HEK293 (cell line): Measurements from ENCODE around the gene KY.

ENCODE experiments used
- CTCF ChIA-PET: fragments of 350-600 bp; formaldehyde crosslinking; extraction: SDS; loops from one replicate; lab custom pipeline; 2021; ENCODE audit warnings: antibody characterized with exemption; lab: Yijun Ruan, JAX
- POLR2A ChIA-PET: fragments of 300-600 bp; formaldehyde crosslinking; extraction: SDS; loops from one replicate; lab custom pipeline; 2020; ENCODE audit warnings: antibody characterized with exemption, inconsistent platforms; lab: Yijun Ruan, JAX
- H3K27ac ChIP-seq: fragments of 200-500 bp; sonication (Bioruptor generic); 2 replicates; pipeline ENCODE4 v1.5.1; 2014; ENCODE audit warnings: low read depth, low read length, control low read depth, inconsistent platforms; ENCODE audit errors: extremely low read depth
- H3K36me3 ChIP-seq, 2 experiments: fragments of 200-500 bp in 1 of 2; sonication (Bioruptor generic) in 1 of 2; 1 replicate in 1 of 2; 2 replicates in 1 of 2; pipeline ENCODE4 v1.5.1; 2014 to 2017; ENCODE audit warnings: inconsistent platforms in 2 of 2, low read length in 2 of 2; ENCODE audit not compliant: control insufficient read depth in 2 of 2, insufficient read depth in 1 of 2
- H3K4me1 ChIP-seq: fragments of 200-500 bp; sonication (Bioruptor generic); 2 replicates; pipeline ENCODE4 v1.5.1; 2014; ENCODE audit warnings: mild to moderate bottlenecking, low read length, inconsistent platforms; ENCODE audit not compliant: control insufficient read depth, insufficient read depth
- H3K4me3 ChIP-seq: 2 replicates; pipeline ENCODE4 v1.5.1; 2011; ENCODE audit warnings: low read depth, mild to moderate bottlenecking, control low read depth, low read length, moderate library complexity
- H3K9me3 ChIP-seq: fragments of 200-500 bp; sonication (Bioruptor generic); 2 replicates; pipeline ENCODE4 v1.5.1; 2014; ENCODE audit warnings: low read depth, low read length, inconsistent platforms; ENCODE audit not compliant: control insufficient read depth, insufficient read depth
- GFI1B ChIP-seq: fragments of 450-650 bp; formaldehyde crosslinking; IDR thresholded peaks from 2 replicates; pipeline ENCODE4 v1.5.1; 2016; ENCODE audit warnings: missing biosample characterization, missing genetic modification characterization
- PRDM1 ChIP-seq: fragments of 450-650 bp; formaldehyde crosslinking; IDR thresholded peaks from 2 replicates; pipeline ENCODE4; 2016; ENCODE audit warnings: missing biosample characterization, missing genetic modification characterization
- SALL2 ChIP-seq: fragments of 450-650 bp; formaldehyde crosslinking; IDR thresholded peaks from 2 replicates; pipeline ENCODE4 v1.5.0; 2017; ENCODE audit warnings: missing biosample characterization, mild to moderate bottlenecking, missing genetic modification characterization, borderline replicate concordance
- ZBTB7A ChIP-seq: fragments of 450-650 bp; formaldehyde crosslinking; IDR thresholded peaks from 2 replicates; pipeline ENCODE4 v1.5.1; 2016; ENCODE audit warnings: low read depth, missing biosample characterization, missing genetic modification characterization
- ZFP41 ChIP-seq: fragments of 450-650 bp; formaldehyde crosslinking; IDR thresholded peaks from 2 replicates; pipeline ENCODE4 v1.5.1; 2016; ENCODE audit warnings: missing biosample characterization, missing genetic modification characterization, borderline replicate concordance
- ZNF175 ChIP-seq: fragments of 450-650 bp; formaldehyde crosslinking; IDR thresholded peaks from 2 replicates; pipeline ENCODE4 v1.5.1; 2016; ENCODE audit warnings: missing biosample characterization, missing genetic modification characterization
- ZNF302 ChIP-seq: fragments of 450-650 bp; formaldehyde crosslinking; IDR thresholded peaks from 2 replicates; pipeline ENCODE4 v1.5.1; 2016; ENCODE audit warnings: missing biosample characterization, missing genetic modification characterization, low read depth
- ZNF324 ChIP-seq: fragments of 450-650 bp; formaldehyde crosslinking; IDR thresholded peaks from 2 replicates; pipeline ENCODE4 v1.5.1; 2016; ENCODE audit warnings: missing biosample characterization, missing genetic modification characterization
- ZNF37A ChIP-seq: fragments of 450-650 bp; IDR thresholded peaks from 2 replicates; pipeline ENCODE4 v1.5.1; 2018; ENCODE audit warnings: missing biosample characterization, missing genetic modification characterization
- ZNF501 ChIP-seq: fragments of 450-650 bp; formaldehyde crosslinking; IDR thresholded peaks from 2 replicates; pipeline ENCODE4 v1.5.1; 2016; ENCODE audit warnings: missing biosample characterization, missing genetic modification characterization
- ZNF529 ChIP-seq: fragments of 450-650 bp; formaldehyde crosslinking; IDR thresholded peaks from 2 replicates; pipeline ENCODE4 v1.5.1; 2017; ENCODE audit warnings: missing genetic modification characterization, missing biosample characterization; ENCODE audit not compliant: insufficient replicate concordance
- ZNF555 ChIP-seq: fragments of 450-650 bp; formaldehyde crosslinking; conservative IDR thresholded peaks from 2 replicates; pipeline ENCODE4 v1.5.1; 2017; ENCODE audit warnings: missing biosample characterization, mild to moderate bottlenecking, missing genetic modification characterization, inconsistent platforms
- ZNF561 ChIP-seq: fragments of 450-650 bp; IDR thresholded peaks from 2 replicates; pipeline ENCODE4 v1.5.1; 2018; ENCODE audit warnings: missing biosample characterization, missing genetic modification characterization, borderline replicate concordance
- ZNF629 ChIP-seq: fragments of 450-650 bp; formaldehyde crosslinking; IDR thresholded peaks from 2 replicates; pipeline ENCODE4 v1.5.1; 2017; ENCODE audit warnings: missing biosample characterization, missing genetic modification characterization
- TF ChIP-seq, protein P1 (sequence below): fragments of 450-650 bp; formaldehyde crosslinking; IDR thresholded peaks from 2 replicates; pipeline ENCODE4 v1.5.1; 2017; ENCODE audit warnings: missing biosample characterization, missing genetic modification characterization
- TF ChIP-seq, protein P2 (sequence below): fragments of 450-650 bp; formaldehyde crosslinking; IDR thresholded peaks from 2 replicates; pipeline ENCODE4 v1.5.1; 2017; ENCODE audit warnings: missing biosample characterization, missing genetic modification characterization
- TF ChIP-seq, protein P3 (sequence below): fragments of 450-650 bp; formaldehyde crosslinking; conservative IDR thresholded peaks from 2 replicates; pipeline ENCODE4 v1.5.1; 2016; ENCODE audit warnings: low read depth, missing biosample characterization, missing genetic modification characterization
- TF ChIP-seq, protein P4 (sequence below): fragments of 450-650 bp; formaldehyde crosslinking; IDR thresholded peaks from 2 replicates; pipeline ENCODE4 v1.5.1; 2016; ENCODE audit warnings: missing biosample characterization, missing genetic modification characterization

Gene KY

DNA sequence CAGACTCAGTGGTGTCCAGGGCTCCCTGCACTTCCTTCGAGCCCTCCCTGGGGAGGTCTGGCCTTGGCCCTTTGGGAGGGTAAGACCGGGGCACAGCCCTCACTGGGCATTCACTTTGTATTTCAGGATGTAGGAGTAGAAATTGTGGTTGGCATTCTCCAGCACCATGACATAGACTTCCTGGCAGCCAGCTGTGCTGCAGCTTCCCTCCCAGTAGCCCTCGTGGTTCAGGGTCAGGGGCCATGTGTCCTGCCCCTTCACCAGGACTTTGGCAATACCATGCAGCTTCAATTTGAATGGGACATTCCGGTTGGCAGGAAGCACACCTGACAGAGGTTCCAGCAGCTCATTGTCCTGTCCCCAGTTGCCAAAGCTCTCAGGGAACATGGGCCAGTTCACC, 47.3 kb downstream of the KY start:
- TF ChIP-seq ZNF629 = no peak
- TF ChIP-seq ZNF37A (tag by site-specific recombination) = no peak
- no peak for TF ChIP-seq ZFP41 (tag by site-specific recombination)
- no peak for TF ChIP-seq ZNF324
- TF ChIP-seq ZNF302 = no peak
- TF ChIP-seq, protein P1, sequence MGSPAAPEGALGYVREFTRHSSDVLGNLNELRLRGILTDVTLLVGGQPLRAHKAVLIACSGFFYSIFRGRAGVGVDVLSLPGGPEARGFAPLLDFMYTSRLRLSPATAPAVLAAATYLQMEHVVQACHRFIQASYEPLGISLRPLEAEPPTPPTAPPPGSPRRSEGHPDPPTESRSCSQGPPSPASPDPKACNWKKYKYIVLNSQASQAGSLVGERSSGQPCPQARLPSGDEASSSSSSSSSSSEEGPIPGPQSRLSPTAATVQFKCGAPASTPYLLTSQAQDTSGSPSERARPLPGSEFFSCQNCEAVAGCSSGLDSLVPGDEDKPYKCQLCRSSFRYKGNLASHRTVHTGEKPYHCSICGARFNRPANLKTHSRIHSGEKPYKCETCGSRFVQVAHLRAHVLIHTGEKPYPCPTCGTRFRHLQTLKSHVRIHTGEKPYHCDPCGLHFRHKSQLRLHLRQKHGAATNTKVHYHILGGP = no peak
- TF ChIP-seq ZNF501 (tag by site-specific recombination) = no peak
- no peak for TF ChIP-seq ZNF175 (tag by site-specific recombination)
- no peak for TF ChIP-seq PRDM1 (tag by site-specific recombination)
- TF ChIP-seq SALL2 = no peak
- no peak for TF ChIP-seq ZNF555 (tag by site-specific recombination)
- TF ChIP-seq, protein P2, sequence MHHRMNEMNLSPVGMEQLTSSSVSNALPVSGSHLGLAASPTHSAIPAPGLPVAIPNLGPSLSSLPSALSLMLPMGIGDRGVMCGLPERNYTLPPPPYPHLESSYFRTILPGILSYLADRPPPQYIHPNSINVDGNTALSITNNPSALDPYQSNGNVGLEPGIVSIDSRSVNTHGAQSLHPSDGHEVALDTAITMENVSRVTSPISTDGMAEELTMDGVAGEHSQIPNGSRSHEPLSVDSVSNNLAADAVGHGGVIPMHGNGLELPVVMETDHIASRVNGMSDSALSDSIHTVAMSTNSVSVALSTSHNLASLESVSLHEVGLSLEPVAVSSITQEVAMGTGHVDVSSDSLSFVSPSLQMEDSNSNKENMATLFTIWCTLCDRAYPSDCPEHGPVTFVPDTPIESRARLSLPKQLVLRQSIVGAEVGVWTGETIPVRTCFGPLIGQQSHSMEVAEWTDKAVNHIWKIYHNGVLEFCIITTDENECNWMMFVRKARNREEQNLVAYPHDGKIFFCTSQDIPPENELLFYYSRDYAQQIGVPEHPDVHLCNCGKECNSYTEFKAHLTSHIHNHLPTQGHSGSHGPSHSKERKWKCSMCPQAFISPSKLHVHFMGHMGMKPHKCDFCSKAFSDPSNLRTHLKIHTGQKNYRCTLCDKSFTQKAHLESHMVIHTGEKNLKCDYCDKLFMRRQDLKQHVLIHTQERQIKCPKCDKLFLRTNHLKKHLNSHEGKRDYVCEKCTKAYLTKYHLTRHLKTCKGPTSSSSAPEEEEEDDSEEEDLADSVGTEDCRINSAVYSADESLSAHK (tag by site-specific recombination) = no peak
- TF ChIP-seq, protein P3, sequence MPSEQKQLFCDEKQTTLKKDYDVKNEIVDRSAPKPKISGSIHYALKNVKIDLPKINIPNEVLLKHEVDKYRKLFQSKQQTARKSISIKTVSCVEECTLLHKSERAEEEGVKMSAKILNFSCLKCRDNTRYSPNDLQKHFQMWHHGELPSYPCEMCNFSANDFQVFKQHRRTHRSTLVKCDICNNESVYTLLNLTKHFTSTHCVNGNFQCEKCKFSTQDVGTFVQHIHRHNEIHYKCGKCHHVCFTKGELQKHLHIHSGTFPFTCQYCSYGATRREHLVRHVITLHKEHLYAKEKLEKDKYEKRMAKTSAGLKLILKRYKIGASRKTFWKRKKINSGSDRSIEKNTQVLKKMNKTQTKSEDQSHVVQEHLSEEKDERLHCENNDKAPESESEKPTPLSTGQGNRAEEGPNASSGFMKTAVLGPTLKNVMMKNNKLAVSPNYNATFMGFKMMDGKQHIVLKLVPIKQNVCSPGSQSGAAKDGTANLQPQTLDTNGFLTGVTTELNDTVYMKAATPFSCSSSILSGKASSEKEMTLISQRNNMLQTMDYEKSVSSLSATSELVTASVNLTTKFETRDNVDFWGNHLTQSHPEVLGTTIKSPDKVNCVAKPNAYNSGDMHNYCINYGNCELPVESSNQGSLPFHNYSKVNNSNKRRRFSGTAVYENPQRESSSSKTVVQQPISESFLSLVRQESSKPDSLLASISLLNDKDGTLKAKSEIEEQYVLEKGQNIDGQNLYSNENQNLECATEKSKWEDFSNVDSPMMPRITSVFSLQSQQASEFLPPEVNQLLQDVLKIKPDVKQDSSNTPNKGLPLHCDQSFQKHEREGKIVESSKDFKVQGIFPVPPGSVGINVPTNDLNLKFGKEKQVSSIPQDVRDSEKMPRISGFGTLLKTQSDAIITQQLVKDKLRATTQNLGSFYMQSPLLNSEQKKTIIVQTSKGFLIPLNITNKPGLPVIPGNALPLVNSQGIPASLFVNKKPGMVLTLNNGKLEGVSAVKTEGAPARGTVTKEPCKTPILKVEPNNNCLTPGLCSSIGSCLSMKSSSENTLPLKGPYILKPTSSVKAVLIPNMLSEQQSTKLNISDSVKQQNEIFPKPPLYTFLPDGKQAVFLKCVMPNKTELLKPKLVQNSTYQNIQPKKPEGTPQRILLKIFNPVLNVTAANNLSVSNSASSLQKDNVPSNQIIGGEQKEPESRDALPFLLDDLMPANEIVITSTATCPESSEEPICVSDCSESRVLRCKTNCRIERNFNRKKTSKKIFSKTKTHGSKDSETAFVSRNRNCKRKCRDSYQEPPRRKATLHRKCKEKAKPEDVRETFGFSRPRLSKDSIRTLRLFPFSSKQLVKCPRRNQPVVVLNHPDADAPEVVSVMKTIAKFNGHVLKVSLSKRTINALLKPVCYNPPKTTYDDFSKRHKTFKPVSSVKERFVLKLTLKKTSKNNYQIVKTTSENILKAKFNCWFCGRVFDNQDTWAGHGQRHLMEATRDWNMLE (tag by site-specific recombination) = no peak
- no peak for TF ChIP-seq GFI1B (tag by site-specific recombination)
- TF ChIP-seq, protein P4, sequence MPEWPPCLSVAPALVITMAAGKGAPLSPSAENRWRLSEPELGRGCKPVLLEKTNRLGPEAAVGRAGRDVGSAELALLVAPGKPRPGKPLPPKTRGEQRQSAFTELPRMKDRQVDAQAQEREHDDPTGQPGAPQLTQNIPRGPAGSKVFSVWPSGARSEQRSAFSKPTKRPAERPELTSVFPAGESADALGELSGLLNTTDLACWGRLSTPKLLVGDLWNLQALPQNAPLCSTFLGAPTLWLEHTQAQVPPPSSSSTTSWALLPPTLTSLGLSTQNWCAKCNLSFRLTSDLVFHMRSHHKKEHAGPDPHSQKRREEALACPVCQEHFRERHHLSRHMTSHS (tag by site-specific recombination) = no peak
- TF ChIP-seq ZBTB7A = no peak
- no peak for TF ChIP-seq ZNF529 (tag by site-specific recombination)
- TF ChIP-seq ZNF561 (tag by site-specific recombination) = no peak
- H3K4me3 ChIP-seq = no peak overlapping the region
- H3K4me1 ChIP-seq = no peaks in the 10 kb centered on the region
- no peak overlapping the region for H3K27ac ChIP-seq
- H3K9me3 ChIP-seq = no peaks in the 10 kb centered on the region
- CTCF ChIA-PET = interaction anchor here (1.0 to 3.7 kb wide), 3 partner anchors 47 to 900 kb away, joined by 3 to 17 read pairs (median 4); partner anchors contain the start of gene KY
- POLR2A ChIA-PET = no interaction called here
- no peaks in the 10 kb centered on the region for H3K36me3 ChIP-seq
